Nephron (organoid): ENCODE data around the gene NXNL1.

Source experiments
- H3K27ac Mint-ChIP-seq, 3 experiments: 2 replicates each; pipeline ENCODE4 v1.8.0; 2020; ENCODE audit warnings: mixed read lengths in 3 of 3, mild to moderate bottlenecking in 2 of 3, moderate library complexity in 1 of 3
- H3K27me3 Mint-ChIP-seq: 2 replicates; pipeline ENCODE4 v1.8.0; 2021; ENCODE audit warnings: low read depth, mild to moderate bottlenecking, moderate library complexity, mixed read lengths
- H3K36me3 Mint-ChIP-seq: 2 replicates; pipeline ENCODE4 v1.8.0; 2020; ENCODE audit warnings: low read depth, mixed read lengths
- H3K4me1 Mint-ChIP-seq: 2 replicates; pipeline ENCODE4 v1.8.0; 2020; ENCODE audit warnings: mixed read lengths
- H3K4me3 Mint-ChIP-seq, 3 experiments: 2 replicates each; pipeline ENCODE4 v1.8.0; 2020; ENCODE audit warnings: mild to moderate bottlenecking in 3 of 3, mixed read lengths in 3 of 3, moderate library complexity in 2 of 3
- H3K9me3 Mint-ChIP-seq: 2 replicates; pipeline ENCODE4 v1.8.0; 2020; ENCODE audit warnings: mixed read lengths
- TF ChIP-seq, protein P1 (sequence below), 3 experiments: fragments of 200-600 bp; sonication (generic); IDR thresholded peaks; one replicate each; pipeline ENCODE4 v1.5.0; 2021; ENCODE audit warnings: antibody characterized with exemption in 3 of 3; ENCODE audit not compliant: unreplicated experiment in 3 of 3

NXNL1 gene

DNA sequence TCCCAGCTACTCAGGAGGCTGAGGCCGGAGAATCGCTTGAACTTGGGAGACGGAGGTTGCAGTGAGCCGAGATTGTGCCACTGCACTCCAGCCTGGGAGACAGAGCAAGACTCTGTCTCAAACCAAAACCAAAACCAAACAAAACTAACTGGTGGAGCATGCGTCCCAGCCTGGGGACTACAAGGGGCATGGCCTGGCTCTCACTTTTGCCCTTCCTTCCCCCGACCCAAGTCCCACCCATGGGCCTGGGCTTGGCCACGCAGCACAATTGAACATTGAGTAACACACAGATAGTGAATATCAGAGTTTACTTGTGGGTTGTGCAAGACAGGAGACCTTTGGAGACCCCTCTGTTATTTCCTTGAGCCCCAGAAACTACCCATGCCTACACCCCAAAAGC is 25.5 kb downstream of the NXNL1 start:
- H3K9me3 Mint-ChIP-seq = no peaks in the 10 kb centered on the region
- TF ChIP-seq, protein P1, sequence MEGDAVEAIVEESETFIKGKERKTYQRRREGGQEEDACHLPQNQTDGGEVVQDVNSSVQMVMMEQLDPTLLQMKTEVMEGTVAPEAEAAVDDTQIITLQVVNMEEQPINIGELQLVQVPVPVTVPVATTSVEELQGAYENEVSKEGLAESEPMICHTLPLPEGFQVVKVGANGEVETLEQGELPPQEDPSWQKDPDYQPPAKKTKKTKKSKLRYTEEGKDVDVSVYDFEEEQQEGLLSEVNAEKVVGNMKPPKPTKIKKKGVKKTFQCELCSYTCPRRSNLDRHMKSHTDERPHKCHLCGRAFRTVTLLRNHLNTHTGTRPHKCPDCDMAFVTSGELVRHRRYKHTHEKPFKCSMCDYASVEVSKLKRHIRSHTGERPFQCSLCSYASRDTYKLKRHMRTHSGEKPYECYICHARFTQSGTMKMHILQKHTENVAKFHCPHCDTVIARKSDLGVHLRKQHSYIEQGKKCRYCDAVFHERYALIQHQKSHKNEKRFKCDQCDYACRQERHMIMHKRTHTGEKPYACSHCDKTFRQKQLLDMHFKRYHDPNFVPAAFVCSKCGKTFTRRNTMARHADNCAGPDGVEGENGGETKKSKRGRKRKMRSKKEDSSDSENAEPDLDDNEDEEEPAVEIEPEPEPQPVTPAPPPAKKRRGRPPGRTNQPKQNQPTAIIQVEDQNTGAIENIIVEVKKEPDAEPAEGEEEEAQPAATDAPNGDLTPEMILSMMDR (IDR thresholded peaks at IDR 0.05; ENCODE audit: unreplicated experiment in 3 of 3) = no peak
- no peaks in the 10 kb centered on the region for H3K4me1 Mint-ChIP-seq
- no peaks in the 10 kb centered on the region for H3K36me3 Mint-ChIP-seq
- no peak overlapping the region for H3K27ac Mint-ChIP-seq
- peaks cover 3% of the 10 kb centered on the region for H3K27me3 Mint-ChIP-seq
- H3K4me3 Mint-ChIP-seq = no peak overlapping the region

DNA sequence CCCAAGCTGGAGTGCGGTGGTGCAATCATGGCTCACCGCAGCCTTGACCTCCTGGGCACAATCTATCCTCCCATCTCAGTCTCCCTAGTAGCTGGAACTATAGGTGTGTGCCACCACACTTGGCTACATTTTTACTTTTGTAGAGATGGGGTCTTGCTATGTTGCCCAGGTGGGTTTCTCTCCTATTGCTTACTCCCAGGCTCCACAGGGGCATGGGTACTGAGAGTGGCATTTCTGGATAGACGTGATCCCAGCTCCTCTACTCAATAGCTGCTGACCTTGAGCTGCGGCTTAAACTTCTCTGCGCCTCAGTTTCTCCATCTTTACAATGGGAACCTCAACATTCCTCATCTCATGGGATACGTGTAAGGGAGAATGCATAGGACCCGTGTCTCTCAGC is 29.3 kb downstream of the NXNL1 start:
- Mint-ChIP-seq H3K27me3 (peaks cover 3% of the 10 kb centered on the region), H3K4me1 (peaks cover 11% of the 10 kb centered on the region), H3K27ac (no peak overlapping the region), H3K36me3 (no peaks in the 10 kb centered on the region), H3K9me3 (no peaks in the 10 kb centered on the region), H3K4me3 (no peak overlapping the region)
- TF ChIP-seq, protein P1 (IDR thresholded peaks at IDR 0.05; ENCODE audit: unreplicated experiment in 3 of 3) = no peak

DNA sequence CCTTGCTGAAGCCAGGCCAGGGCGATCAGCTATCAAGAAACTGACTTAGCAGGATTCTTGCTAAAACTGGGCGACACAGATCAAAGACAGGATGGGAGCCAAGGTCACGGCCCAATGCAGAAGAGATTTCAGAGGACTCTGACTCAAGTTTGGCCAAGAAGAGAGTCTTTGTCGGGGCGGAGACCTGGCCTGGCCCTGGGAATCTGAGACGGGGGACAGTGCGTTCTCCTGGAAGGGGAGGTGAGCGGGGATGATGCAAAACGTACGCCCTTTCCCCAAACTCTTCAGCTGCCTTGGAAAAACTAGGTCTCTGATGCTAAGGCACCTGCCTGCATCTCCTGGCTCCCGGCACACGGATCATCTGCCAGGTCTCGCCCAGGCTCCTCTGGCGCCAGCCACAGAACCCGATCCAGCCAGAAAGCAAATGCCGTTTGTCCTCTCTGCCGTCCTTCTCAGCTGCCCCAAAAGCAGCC is 31.0 kb downstream of the NXNL1 start:
- TF ChIP-seq, protein P1 (IDR thresholded peaks at IDR 0.05; ENCODE audit: unreplicated experiment in 3 of 3) = no peak
- H3K27ac Mint-ChIP-seq = peak overlapping the region; percentile 1 to 32 (median 16)
- no peaks in the 10 kb centered on the region for H3K9me3 Mint-ChIP-seq
- H3K27me3 Mint-ChIP-seq = peaks cover 3% of the 10 kb centered on the region
- H3K36me3 Mint-ChIP-seq = no peaks in the 10 kb centered on the region
- peaks cover 13% of the 10 kb centered on the region for H3K4me1 Mint-ChIP-seq
- H3K4me3 Mint-ChIP-seq = no peak overlapping the region

DNA sequence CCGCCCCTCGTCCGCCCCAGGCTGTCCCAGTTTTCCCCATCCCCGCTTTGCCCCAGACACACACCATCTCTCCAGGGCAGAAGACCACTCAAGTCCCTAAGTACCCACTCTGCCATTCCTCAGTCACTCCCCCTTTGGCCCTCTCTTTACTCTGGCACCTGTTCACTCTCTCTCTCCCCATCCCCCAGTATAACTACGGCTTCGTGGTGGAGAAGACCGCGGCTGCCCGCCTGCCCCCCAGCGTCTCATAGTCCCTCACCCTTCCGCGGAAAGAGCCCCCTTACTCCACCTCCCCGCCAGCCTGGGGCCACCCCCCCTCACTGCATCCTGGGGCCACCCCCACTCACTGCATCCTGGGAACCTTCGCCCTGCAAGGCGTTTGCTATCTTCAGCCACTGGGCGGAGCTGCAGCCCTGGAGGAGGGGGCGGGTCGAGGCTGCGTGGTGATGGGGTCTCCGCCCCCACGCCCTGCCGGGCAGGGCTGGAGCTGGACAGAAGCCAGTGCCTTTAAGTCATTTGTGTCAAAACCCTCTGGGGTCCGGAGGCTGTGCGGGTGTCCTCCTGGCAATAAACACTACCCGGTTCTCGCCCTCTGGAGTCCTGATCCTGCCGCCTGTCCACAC is 35.9 kb downstream of the NXNL1 start:
- H3K9me3 Mint-ChIP-seq = no peaks in the 10 kb centered on the region
- no peaks in the 10 kb centered on the region for H3K27me3 Mint-ChIP-seq
- TF ChIP-seq, protein P1 (IDR thresholded peaks at IDR 0.05; ENCODE audit: unreplicated experiment in 3 of 3) = peak; percentile 45 to 61 (median 46)
- peaks cover 18% of the 10 kb centered on the region for H3K4me1 Mint-ChIP-seq
- H3K27ac Mint-ChIP-seq = no peak overlapping the region
- H3K36me3 Mint-ChIP-seq = peaks cover 4% of the 10 kb centered on the region
- H3K4me3 Mint-ChIP-seq = peak overlapping the region; percentile 53 to 69 (median 68)

DNA sequence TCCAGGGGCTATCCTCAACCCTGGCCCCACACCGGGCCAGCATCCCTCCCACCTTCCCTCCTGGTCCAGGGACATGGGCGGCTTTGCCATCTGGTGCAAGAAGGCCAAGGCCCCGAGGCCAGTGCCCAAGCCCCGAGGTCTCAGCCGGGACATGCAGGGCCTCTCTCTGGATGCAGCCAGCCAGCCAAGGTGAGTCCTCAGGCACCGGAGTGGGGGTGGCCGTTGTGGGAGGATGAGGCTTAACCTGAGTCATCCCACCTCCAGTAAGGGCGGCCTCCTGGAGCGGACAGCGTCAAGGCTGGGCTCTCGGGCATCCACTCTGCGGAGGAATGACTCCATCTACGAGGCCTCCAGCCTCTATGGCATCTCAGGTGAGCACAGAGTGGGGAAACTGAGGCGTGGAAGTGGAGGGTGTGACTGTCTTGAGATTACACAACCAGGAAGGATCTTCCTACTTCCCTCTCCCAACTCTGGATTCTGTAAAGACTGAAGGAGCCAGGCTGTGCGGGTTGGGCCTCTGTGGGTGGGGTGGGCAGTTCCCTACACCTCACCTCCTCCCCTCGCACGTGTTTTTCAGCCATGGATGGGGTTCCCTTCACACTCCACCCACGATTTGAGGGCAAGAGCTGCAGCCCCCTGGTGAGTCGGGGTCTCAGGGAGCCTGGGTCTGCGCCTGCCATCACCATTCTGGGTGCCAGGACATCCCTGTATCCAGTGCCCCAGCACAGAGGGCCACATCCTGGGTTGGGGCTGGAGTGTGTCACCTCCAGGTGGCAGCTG is 37.1 kb downstream of the NXNL1 start:
- peak overlapping the region in 1 of 3 experiments; percentile 12 for H3K4me3 Mint-ChIP-seq
- peaks cover 22% of the 10 kb centered on the region for H3K4me1 Mint-ChIP-seq
- H3K27ac Mint-ChIP-seq = no peak overlapping the region
- TF ChIP-seq, protein P1 (IDR thresholded peaks at IDR 0.05; ENCODE audit: unreplicated experiment in 3 of 3) = no peak
- no peaks in the 10 kb centered on the region for H3K9me3 Mint-ChIP-seq
- H3K27me3 Mint-ChIP-seq = no peaks in the 10 kb centered on the region
- H3K36me3 Mint-ChIP-seq = peaks cover 4% of the 10 kb centered on the region
